Measurements from ENCODE around the gene SSMEM1.

- TF ChIP-seq CTCF (IDR thresholded peaks at IDR 0.05 in 4 of 5, conservative IDR thresholded peaks at IDR 0.05 in 1 of 5) (no peak), POLR2A (IDR thresholded peaks at IDR 0.05) (no peak)
Measured at GRCh38 chr7:130207642-130208041, at the start of gene SSMEM1.

Data from gastrocnemius medialis (tissue), 4 donors.